ENCODE data around the gene ZNF667.

DNA sequence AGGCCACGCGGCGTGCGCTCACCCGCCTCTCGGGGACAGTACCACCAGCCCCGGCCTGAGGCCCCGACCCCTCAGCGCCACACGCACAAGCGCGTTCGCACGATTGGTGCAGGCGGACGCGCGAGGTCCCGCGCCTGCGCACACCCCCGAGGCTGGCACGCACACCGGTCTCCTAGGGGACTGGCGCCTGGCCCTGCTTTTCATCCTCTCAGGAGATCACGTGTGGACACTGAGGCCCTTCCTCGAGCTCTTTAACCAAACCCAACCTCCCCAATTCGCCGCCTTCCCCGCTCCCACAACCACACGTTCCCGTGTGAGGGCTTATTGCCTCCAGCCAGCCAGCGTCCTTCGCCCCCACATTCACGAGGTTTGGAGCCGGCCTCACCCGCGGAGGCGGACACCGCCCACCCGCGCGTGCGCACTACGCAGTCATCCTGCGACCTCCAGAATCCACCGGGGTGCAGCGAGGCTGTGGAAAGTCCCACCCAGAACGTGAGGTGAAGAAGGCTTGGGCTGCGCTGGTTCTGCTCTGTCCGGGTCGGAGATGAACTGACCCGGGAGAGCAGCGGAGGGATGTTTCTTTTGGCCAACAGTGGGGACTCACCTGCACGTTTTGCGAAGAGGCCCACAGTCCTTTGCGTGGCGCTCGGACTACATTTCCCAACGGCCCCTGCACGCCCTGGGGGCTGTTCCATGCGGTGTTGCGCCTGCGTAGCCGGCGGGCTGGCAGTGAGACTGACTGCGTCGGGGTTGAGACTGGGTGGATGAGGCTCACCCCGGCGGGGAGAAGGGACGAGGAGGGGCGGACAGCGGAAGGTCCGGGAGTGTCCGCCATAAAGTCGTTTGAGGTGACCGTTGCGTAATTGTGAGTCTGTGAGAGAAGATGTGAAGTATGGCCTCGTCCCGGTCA is 539 bp upstream of the ZNF667 start:
- TF ChIP-seq, protein P1, sequence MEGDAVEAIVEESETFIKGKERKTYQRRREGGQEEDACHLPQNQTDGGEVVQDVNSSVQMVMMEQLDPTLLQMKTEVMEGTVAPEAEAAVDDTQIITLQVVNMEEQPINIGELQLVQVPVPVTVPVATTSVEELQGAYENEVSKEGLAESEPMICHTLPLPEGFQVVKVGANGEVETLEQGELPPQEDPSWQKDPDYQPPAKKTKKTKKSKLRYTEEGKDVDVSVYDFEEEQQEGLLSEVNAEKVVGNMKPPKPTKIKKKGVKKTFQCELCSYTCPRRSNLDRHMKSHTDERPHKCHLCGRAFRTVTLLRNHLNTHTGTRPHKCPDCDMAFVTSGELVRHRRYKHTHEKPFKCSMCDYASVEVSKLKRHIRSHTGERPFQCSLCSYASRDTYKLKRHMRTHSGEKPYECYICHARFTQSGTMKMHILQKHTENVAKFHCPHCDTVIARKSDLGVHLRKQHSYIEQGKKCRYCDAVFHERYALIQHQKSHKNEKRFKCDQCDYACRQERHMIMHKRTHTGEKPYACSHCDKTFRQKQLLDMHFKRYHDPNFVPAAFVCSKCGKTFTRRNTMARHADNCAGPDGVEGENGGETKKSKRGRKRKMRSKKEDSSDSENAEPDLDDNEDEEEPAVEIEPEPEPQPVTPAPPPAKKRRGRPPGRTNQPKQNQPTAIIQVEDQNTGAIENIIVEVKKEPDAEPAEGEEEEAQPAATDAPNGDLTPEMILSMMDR (conservative IDR thresholded peaks at IDR 0.05; ENCODE audit: low read depth, low read length): no peak
- TF ChIP-seq EZH2 (IDR thresholded peaks at IDR 0.05; ENCODE audit: low read length, unreplicated experiment): no peak
